Measurements from ENCODE around the gene JARID2. TPM values are rescaled to one million over a fixed set of nuclear protein-coding genes. Genes with fewer than 3 reads are reported as not detected.
A peak's percentile ranks its signal among the peaks of the same experiment; 100 is the strongest.

Gene JARID2
- total and polyA plus RNA-seq, 9 of the 15 experiments (the other 6 are each of a cell fraction or from before 2014, with no cell fraction given), result 5.0 to 29.0 (median 15.6) TPM

DNA sequence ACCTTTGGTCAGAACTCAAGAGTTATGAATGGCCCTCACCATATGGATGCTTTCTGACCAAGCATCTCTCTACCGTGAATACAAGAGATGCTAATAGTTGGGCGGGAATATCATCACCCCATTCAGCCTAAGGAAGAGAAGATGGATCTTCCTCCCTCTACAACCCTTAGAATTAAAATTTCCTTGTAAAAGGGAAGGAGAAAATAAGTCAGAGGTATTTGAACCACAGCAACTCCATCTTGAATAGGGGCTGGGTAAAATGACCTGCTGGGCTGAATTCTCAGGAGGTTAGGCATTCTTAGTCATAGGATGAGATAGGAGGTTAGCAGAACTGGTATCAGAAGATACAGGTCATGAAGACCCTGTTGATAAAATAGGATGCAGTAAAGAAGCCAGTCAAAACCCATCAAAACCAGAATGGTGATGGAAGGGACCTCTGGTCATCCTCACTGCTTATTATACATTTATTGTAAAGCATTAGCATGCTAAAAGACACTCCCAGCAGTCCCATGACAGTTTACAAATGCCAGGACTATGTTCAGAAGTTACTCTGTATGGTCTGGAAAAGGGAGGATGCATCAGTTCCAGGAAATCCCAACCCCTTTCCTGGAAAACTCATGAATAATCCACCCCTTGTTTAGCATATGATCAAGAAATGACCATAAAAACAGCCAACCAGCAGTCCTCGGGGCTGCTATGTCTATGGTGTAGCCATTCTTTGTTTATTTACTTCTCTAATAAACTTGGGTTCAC, 315.8 kb downstream of the JARID2 start (continued):
- TF ChIP-seq, protein P1, sequence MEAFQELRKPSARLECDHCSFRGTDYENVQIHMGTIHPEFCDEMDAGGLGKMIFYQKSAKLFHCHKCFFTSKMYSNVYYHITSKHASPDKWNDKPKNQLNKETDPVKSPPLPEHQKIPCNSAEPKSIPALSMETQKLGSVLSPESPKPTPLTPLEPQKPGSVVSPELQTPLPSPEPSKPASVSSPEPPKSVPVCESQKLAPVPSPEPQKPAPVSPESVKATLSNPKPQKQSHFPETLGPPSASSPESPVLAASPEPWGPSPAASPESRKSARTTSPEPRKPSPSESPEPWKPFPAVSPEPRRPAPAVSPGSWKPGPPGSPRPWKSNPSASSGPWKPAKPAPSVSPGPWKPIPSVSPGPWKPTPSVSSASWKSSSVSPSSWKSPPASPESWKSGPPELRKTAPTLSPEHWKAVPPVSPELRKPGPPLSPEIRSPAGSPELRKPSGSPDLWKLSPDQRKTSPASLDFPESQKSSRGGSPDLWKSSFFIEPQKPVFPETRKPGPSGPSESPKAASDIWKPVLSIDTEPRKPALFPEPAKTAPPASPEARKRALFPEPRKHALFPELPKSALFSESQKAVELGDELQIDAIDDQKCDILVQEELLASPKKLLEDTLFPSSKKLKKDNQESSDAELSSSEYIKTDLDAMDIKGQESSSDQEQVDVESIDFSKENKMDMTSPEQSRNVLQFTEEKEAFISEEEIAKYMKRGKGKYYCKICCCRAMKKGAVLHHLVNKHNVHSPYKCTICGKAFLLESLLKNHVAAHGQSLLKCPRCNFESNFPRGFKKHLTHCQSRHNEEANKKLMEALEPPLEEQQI (IDR thresholded peaks at IDR 0.05), result no peak
- TF ChIP-seq E2F3 (CRISPR knock-in tag; IDR thresholded peaks at IDR 0.05) (no peak), CTBP1 (IDR thresholded peaks at IDR 0.05; ENCODE audit: borderline replicate concordance) (no peak), TAF15 (IDR thresholded peaks at IDR 0.05; ENCODE audit: low read depth, low read length) (no peak), JUN (IDR thresholded peaks at IDR 0.05; ENCODE audit: borderline replicate concordance, low read depth, low read length) (no peak), JUN (CRISPR knock-in tag; IDR thresholded peaks at IDR 0.05; ENCODE audit: borderline replicate concordance) (no peak), RBM14 (IDR thresholded peaks at IDR 0.05; ENCODE audit: borderline replicate concordance, insufficient read depth, low read depth, low read length) (no peak), ELF2 (CRISPR knock-in tag; IDR thresholded peaks at IDR 0.05) (no peak), IFI16 (CRISPR knock-in tag; IDR thresholded peaks at IDR 0.05) (no peak), TGIF2 (CRISPR knock-in tag; IDR thresholded peaks at IDR 0.05) (no peak), GTF2A2 (tag; IDR thresholded peaks at IDR 0.05) (peak; percentile 69; the same call in 1 of the 2 replicates), MEIS2 (IDR thresholded peaks at IDR 0.05; ENCODE audit: partially characterized antibody) (no peak), YY1 (IDR thresholded peaks at IDR 0.05; ENCODE audit: borderline replicate concordance in 1 of 3, control insufficient read depth in 1 of 3, extremely low read depth in 1 of 3, insufficient read depth in 3 of 3, insufficient read length in 1 of 3, insufficient replicate concordance in 2 of 3, low read depth in 1 of 3, low read length in 2 of 3) (no peak), ZNF77 (CRISPR knock-in tag; IDR thresholded peaks at IDR 0.05) (no peak), FOS (IDR thresholded peaks at IDR 0.05; ENCODE audit: extremely low read depth, insufficient read length) (no peak)
- TF ChIP-seq, protein P2, sequence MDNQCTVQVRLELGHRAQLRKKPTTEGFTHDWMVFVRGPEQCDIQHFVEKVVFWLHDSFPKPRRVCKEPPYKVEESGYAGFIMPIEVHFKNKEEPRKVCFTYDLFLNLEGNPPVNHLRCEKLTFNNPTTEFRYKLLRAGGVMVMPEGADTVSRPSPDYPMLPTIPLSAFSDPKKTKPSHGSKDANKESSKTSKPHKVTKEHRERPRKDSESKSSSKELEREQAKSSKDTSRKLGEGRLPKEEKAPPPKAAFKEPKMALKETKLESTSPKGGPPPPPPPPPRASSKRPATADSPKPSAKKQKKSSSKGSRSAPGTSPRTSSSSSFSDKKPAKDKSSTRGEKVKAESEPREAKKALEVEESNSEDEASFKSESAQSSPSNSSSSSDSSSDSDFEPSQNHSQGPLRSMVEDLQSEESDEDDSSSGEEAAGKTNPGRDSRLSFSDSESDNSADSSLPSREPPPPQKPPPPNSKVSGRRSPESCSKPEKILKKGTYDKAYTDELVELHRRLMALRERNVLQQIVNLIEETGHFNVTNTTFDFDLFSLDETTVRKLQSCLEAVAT (IDR thresholded peaks at IDR 0.05), result no peak
- TF ChIP-seq, protein P3, sequence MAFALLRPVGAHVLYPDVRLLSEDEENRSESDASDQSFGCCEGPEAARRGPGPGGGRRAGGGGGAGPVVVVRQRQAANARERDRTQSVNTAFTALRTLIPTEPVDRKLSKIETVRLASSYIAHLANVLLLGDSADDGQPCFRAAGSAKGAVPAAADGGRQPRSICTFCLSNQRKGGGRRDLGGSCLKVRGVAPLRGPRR (CRISPR knock-in tag; IDR thresholded peaks at IDR 0.05), result no peak
- TF ChIP-seq, protein P4, sequence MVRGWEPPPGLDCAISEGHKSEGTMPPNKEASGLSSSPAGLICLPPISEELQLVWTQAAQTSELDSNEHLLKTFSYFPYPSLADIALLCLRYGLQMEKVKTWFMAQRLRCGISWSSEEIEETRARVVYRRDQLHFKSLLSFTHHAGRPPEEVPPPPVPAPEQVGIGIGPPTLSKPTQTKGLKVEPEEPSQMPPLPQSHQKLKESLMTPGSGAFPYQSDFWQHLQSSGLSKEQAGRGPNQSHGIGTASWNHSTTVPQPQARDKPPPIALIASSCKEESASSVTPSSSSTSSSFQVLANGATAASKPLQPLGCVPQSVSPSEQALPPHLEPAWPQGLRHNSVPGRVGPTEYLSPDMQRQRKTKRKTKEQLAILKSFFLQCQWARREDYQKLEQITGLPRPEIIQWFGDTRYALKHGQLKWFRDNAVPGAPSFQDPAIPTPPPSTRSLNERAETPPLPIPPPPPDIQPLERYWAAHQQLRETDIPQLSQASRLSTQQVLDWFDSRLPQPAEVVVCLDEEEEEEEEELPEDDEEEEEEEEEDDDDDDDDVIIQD (CRISPR knock-in tag; IDR thresholded peaks at IDR 0.05), result no peak
- TF ChIP-seq, protein P5, sequence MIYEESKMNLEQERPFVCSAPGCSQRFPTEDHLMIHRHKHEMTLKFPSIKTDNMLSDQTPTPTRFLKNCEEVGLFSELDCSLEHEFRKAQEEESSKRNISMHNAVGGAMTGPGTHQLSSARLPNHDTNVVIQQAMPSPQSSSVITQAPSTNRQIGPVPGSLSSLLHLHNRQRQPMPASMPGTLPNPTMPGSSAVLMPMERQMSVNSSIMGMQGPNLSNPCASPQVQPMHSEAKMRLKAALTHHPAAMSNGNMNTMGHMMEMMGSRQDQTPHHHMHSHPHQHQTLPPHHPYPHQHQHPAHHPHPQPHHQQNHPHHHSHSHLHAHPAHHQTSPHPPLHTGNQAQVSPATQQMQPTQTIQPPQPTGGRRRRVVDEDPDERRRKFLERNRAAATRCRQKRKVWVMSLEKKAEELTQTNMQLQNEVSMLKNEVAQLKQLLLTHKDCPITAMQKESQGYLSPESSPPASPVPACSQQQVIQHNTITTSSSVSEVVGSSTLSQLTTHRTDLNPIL (CRISPR knock-in tag; IDR thresholded peaks at IDR 0.05), result 0 out of 2 replicates have a peak, but pooled peaks have one; percentile 58

All from K562 (cell line).